Activated CD4-positive, alpha-beta T cell treated with anti-CD3 and anti-CD28 coated beads, Interleukin-10, Interleukin-2, amounts not matched to agents 100 ng/mL and 50 ng/mL, durations not matched to agents 16 hours and 8 hours (primary cell): ENCODE data around the gene SFTPB.
"Not testable (repeated sequence)": the region's sequence is repeated elsewhere in the genome, so short reads cannot be mapped to it uniquely, and the experiment has no call there.

Experiments
- DNase-seq: peaks from one replicate; pipeline ENCODE4 v3.0.0-alpha.2; 2020

The SFTPB gene

GRCh38 chr2:85675427-85675826, 7.4 kb upstream of the SFTPB start:
- DNase-seq = no peak

GRCh38 chr2:85674417-85674816, 6.4 kb upstream of the SFTPB start:
- no peak for DNase-seq

GRCh38 chr2:85673716-85674375, 5.8 kb upstream of the SFTPB start:
- no peak for DNase-seq

- no peak for DNase-seq
These were observed 4.5 kb upstream of the SFTPB start for GRCh38 chr2:85672456-85672855.

GRCh38 chr2:85670416-85670815, 2.4 kb upstream of the SFTPB start:
- not testable (repeated sequence) for DNase-seq

GRCh38 chr2:85669549-85669948, 1.6 kb upstream of the SFTPB start:
- no peak for DNase-seq

GRCh38 chr2:85668857-85669142, 801 bp upstream of the SFTPB start:
- DNase-seq = no peak

GRCh38 chr2:85667561-85668008, 414 bp downstream of the SFTPB start:
- no peak for DNase-seq

- DNase-seq = no peak
These were observed 1.3 kb downstream of the SFTPB start for GRCh38 chr2:85666435-85667316.

- DNase-seq = no peak
These were observed 2.0 kb downstream of the SFTPB start for GRCh38 chr2:85666016-85666415.

GRCh38 chr2:85665264-85665937, 2.6 kb downstream of the SFTPB start:
- no peak for DNase-seq

GRCh38 chr2:85663594-85664565, 4.1 kb downstream of the SFTPB start:
- no peak for DNase-seq

GRCh38 chr2:85662899-85663593, 5.0 kb downstream of the SFTPB start:
- DNase-seq = no peak

GRCh38 chr2:85661139-85661858, 6.7 kb downstream of the SFTPB start:
- DNase-seq = no peak

GRCh38 chr2:85660725-85661124, 7.3 kb downstream of the SFTPB start:
- DNase-seq = no peak

- not testable (repeated sequence) for DNase-seq
These were observed 7.7 kb downstream of the SFTPB start for GRCh38 chr2:85660301-85660700.

- no peak for DNase-seq
These were observed 8.5 kb downstream of the SFTPB start for GRCh38 chr2:85659324-85659981.

- not testable (repeated sequence) for DNase-seq
These were observed 10.6 kb downstream of the SFTPB start for GRCh38 chr2:85657399-85657798.

GRCh38 chr2:85656468-85656867, 11.5 kb downstream of the SFTPB start:
- no peak for DNase-seq

GRCh38 chr2:85655961-85656417, 12.0 kb downstream of the SFTPB start:
- DNase-seq = no peak

GRCh38 chr2:85653996-85654395, 14.0 kb downstream of the SFTPB start:
- no peak for DNase-seq
